Measurements from ENCODE around the gene OR52J3.

Gene OR52J3

GRCh38 chr11:5096011-5096410, 49.7 kb downstream of the OR52J3 start:
- DNase-seq (ENCODE audit: low spot score), result no peak
